ENCODE data around the gene GRM7. TPM values are rescaled to one million over a fixed set of nuclear protein-coding genes. Genes with fewer than 3 reads are reported as not detected.

Gene GRM7
- total and polyA plus RNA-seq, 10 donors, result 0.02 to 0.20 (median 0.14) TPM; not detected in 7

- 42 to 59% (median 51%) methylated on average over 3 of the region's 3 CpGs for WGBS, 5 donors
- DNase-seq, result no peak
- intact Hi-C loops (cut with DNase I; ENCODE audit: low total_unique reads), result no loop called here
- peaks cover 0 to 6% (median 0%) of the 10 kb centered on the region in 8 donors for H3K9me3 ChIP-seq
- no peaks in the 10 kb centered on the region for H3K36me3 ChIP-seq
- H3K4me1 ChIP-seq, result peaks cover 0 to 3% (median under 1%) of the 10 kb centered on the region in 6 donors
- no peaks in the 10 kb centered on the region for H3K27me3 ChIP-seq (replicated peaks in 1 of 7)
- no peak overlapping the region for H3K4me3 ChIP-seq
- H3K27ac ChIP-seq, result no peak overlapping the region
- no peak for TF ChIP-seq POLR2AphosphoS5 (IDR thresholded peaks at IDR 0.05)
- TF ChIP-seq, protein P1, sequence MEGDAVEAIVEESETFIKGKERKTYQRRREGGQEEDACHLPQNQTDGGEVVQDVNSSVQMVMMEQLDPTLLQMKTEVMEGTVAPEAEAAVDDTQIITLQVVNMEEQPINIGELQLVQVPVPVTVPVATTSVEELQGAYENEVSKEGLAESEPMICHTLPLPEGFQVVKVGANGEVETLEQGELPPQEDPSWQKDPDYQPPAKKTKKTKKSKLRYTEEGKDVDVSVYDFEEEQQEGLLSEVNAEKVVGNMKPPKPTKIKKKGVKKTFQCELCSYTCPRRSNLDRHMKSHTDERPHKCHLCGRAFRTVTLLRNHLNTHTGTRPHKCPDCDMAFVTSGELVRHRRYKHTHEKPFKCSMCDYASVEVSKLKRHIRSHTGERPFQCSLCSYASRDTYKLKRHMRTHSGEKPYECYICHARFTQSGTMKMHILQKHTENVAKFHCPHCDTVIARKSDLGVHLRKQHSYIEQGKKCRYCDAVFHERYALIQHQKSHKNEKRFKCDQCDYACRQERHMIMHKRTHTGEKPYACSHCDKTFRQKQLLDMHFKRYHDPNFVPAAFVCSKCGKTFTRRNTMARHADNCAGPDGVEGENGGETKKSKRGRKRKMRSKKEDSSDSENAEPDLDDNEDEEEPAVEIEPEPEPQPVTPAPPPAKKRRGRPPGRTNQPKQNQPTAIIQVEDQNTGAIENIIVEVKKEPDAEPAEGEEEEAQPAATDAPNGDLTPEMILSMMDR (IDR thresholded peaks at IDR 0.05 in 8 of 11, conservative IDR thresholded peaks at IDR 0.05 in 3 of 11), result peak in 6 of 11 experiments; percentile 14 to 41 (median 30)
- TF ChIP-seq POLR2A (IDR thresholded peaks at IDR 0.05), result no peak
Measured at GRCh38 chr3:7285505-7285904, 424.6 kb downstream of the GRM7 start.

DNA sequence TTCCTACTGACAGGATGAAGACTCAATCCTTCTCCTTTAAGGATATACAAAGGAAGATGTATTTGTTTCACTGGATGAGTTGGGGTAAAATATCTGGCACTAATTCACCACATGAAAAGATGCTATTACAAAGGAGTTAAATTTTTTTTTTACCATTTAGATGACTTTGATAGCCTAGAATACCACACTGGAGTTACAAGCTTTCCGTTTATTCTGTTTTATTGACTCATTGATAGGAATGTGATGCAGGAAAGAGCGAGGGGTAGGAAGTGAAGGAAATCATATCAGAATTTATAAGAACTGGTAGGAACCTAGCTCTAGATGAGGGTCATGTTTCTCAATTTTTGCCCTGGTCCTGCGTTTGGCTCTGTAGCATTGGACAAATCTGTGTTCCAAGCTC lies 427.2 kb downstream of the GRM7 start:
- Histone ChIP-seq H3K27ac (no peak overlapping the region), H3K4me1 (peaks cover 0 to 10% (median 3%) of the 10 kb centered on the region in 6 donors), H3K36me3 (no peaks in the 10 kb centered on the region), H3K4me3 (no peak overlapping the region), H3K9me3 (peaks cover 0 to 6% (median 0%) of the 10 kb centered on the region in 8 donors), H3K27me3 (replicated peaks in 1 of 7) (no peaks in the 10 kb centered on the region)
- no peak for DNase-seq
- TF ChIP-seq, protein P1 (IDR thresholded peaks at IDR 0.05 in 8 of 11, conservative IDR thresholded peaks at IDR 0.05 in 3 of 11), result no peak
- TF ChIP-seq POLR2A (IDR thresholded peaks at IDR 0.05) (no peak), POLR2AphosphoS5 (IDR thresholded peaks at IDR 0.05) (no peak)
- intact Hi-C loops (cut with DNase I; ENCODE audit: low total_unique reads), result no loop called here
- WGBS, 5 donors, result 67 to 92% (median 74%) methylated on average over 3 of the region's 3 CpGs

GRCh38 chr3:7289121-7289520 lies 428.2 kb downstream of the GRM7 start:
- no peaks in the 10 kb centered on the region for H3K36me3 ChIP-seq
- no peak overlapping the region for H3K27ac ChIP-seq
- 70 to 91% (median 85%) methylated on average over 1 of the region's 1 CpG for whole genome bisulfite sequencing, 5 donors
- intact Hi-C loops (cut with DNase I; ENCODE audit: low total_unique reads), result no loop called here
- TF ChIP-seq POLR2A (IDR thresholded peaks at IDR 0.05) (no peak), POLR2AphosphoS5 (IDR thresholded peaks at IDR 0.05) (no peak)
- TF ChIP-seq, protein P1 (IDR thresholded peaks at IDR 0.05 in 8 of 11, conservative IDR thresholded peaks at IDR 0.05 in 3 of 11), result no peak
- H3K4me3 ChIP-seq, result no peak overlapping the region
- DNase-seq, result no peak
- H3K9me3 ChIP-seq, result peaks cover 0 to 6% (median 0%) of the 10 kb centered on the region in 8 donors
- H3K4me1 ChIP-seq, result peaks cover 0 to 10% (median 3%) of the 10 kb centered on the region in 6 donors
- no peaks in the 10 kb centered on the region for H3K27me3 ChIP-seq (replicated peaks in 1 of 7)

DNA sequence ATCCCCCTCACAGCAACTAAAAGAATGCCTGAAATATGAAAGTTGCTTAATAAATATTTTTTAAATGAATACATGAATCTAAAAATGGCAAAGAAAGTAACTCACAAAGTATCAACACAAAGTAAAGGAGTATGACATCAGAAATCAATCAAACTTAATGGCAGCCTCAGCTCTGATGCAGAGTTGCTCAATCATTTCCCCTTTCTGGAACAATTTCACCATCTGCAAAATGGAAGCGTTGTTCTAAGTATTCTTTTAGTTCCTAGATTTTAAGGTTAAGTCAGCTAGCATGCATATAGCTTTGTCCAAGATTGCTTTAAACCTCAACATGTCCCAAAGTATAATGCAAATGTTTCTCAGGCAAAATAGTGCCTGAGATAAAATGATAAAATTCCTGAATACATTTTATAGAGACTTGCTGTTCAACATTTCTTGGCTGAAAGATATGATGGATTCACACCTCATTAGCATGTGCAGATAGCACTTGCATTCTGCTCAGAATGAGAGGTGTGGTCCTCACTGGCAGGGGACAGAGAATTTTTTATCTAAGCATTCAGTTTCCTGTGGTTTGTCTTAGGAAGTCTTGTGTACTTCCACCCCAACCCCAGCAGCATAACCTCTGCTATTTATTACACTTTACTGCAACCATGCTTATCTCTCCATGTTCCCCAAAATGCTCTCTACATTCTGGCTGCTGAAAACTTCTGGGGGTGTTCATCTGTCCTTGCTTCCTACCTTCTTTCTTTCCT lies 429.3 kb downstream of the GRM7 start:
- 6 to 22% (median 17%) methylated on average over 1 of the region's 1 CpG for WGBS, 5 donors
- TF ChIP-seq POLR2AphosphoS5 (IDR thresholded peaks at IDR 0.05) (no peak), POLR2A (IDR thresholded peaks at IDR 0.05) (no peak)
- TF ChIP-seq, protein P1 (IDR thresholded peaks at IDR 0.05 in 8 of 11, conservative IDR thresholded peaks at IDR 0.05 in 3 of 11), result no peak
- H3K4me1 ChIP-seq, result peaks cover 0 to 10% (median 3%) of the 10 kb centered on the region in 6 donors
- DNase-seq, result no peak
- no peaks in the 10 kb centered on the region for H3K27me3 ChIP-seq (replicated peaks in 1 of 7)
- no peak overlapping the region for H3K4me3 ChIP-seq
- H3K9me3 ChIP-seq, result peaks cover 0 to 6% (median 0%) of the 10 kb centered on the region in 8 donors
- intact Hi-C loops (cut with DNase I; ENCODE audit: low total_unique reads), result no loop called here
- no peak overlapping the region for H3K27ac ChIP-seq
- no peaks in the 10 kb centered on the region for H3K36me3 ChIP-seq
